Stomach (tissue), 9 donors: Measurements from ENCODE around the gene RANBP17. TPM values are rescaled to one million over a fixed set of nuclear protein-coding genes. Genes with fewer than 3 reads are reported as not detected.
"Not testable (repeated sequence)": the region's sequence is repeated elsewhere in the genome, so short reads cannot be mapped to it uniquely, and the experiment has no call there.

ENCODE experiments used
- DNase-seq, 2 donors: peaks; one replicate each; pipeline versions ENCODE4 v3.0.0 to v3.0.0-alpha.2; 2013 to 2019
- H3K27ac ChIP-seq, 5 donors: fragments of 200-600 bp in 4 of 5; sonication (generic) in 4 of 5; one replicate each; pipeline ENCODE4 v1.5.1; 2013 to 2019; ENCODE audit warnings: mild to moderate bottlenecking in 1 of 5, moderate library complexity in 1 of 5
- H3K27me3 ChIP-seq, 3 donors: fragments of 200-600 bp; sonication (generic); one replicate each; pipeline ENCODE4 v1.5.1; 2017 to 2019; ENCODE audit warnings: mixed run types in 1 of 3
- H3K36me3 ChIP-seq, 4 donors: fragments of 200-600 bp; sonication (generic); 1 replicate in 3 of 4; 2 replicates in 1 of 4; pipeline ENCODE4 v1.5.1; 2016 to 2019
- H3K4me1 ChIP-seq, 4 donors: fragments of 200-600 bp; sonication (generic); one replicate each; pipeline ENCODE4 v1.5.1; 2016 to 2019
- H3K4me3 ChIP-seq, 4 donors: fragments of 200-600 bp; sonication (generic) in 3 of 4; one replicate each; pipeline ENCODE4 v1.5.1; 2016 to 2019; ENCODE audit warnings: mild to moderate bottlenecking in 1 of 4
- H3K9me3 ChIP-seq, 4 donors: fragments of 200-600 bp; sonication (generic); one replicate each; pipeline ENCODE4 v1.5.1; 2016 to 2019
- EP300 ChIP-seq: sonication (generic); formaldehyde crosslinking; IDR thresholded peaks from one replicate; pipeline ENCODE4 v1.6.1; 2017; ENCODE audit warnings: antibody characterized with exemption
- POLR2A ChIP-seq, 4 donors: fragments of 450-650 bp; IDR thresholded peaks; one replicate each; pipeline ENCODE4 v1.6.1; 2016; ENCODE audit warnings: antibody characterized with exemption in 4 of 4, control low read depth in 2 of 4, mild to moderate bottlenecking in 1 of 4, moderate library complexity in 1 of 4
- POLR2AphosphoS5 ChIP-seq, 3 donors: sonication (generic); formaldehyde crosslinking; IDR thresholded peaks; one replicate each; pipeline ENCODE4 v1.6.1; 2016; ENCODE audit warnings: antibody characterized with exemption in 3 of 3
- WGBS, 5 donors: extraction: QIAGEN DNeasy Blood & Tissue Kit in 3 of 5; methylation state at CpG; one replicate each; pipeline versions ENCODE4 v1.1.5 to v1.1.7; 2013 to 2018; 5-methylcytosine and 5-hydroxymethylcytosine counted together
- intact Hi-C: fragments of 100-400 bp; cut with DNase I; formaldehyde crosslinking; loops from one replicate; pipeline ENCODE4 v1.15.1; 2023; ENCODE audit warnings: low total_unique reads
- polyA plus RNA-seq, 3 donors: library from polyadenylated mRNA; stranded (reverse); fragments of 200-250 nt; gene quantifications; one replicate each; pipeline ENCODE4 v1.2.3, GENCODE V29; 2013
- total RNA-seq, 5 donors: library from RNA; depleted of rRNA; stranded (reverse); fragments of >200 nt; gene quantifications; one replicate each; pipeline versions ENCODE4 v1.1.0 to v1.2.3, GENCODE V29; 2014 to 2016
- TF ChIP-seq, protein P1 (sequence below), 7 experiments: fragments of 450-650 bp in 4 of 7; fragments of 200-600 bp in 3 of 7; sonication (generic) in 3 of 7; IDR thresholded peaks; one replicate each; pipeline ENCODE4 v1.5.1; 2016 to 2019; ENCODE audit warnings: antibody characterized with exemption in 7 of 7, control low read depth in 2 of 7, mild to moderate bottlenecking in 1 of 7
- donor health status: healthy with polysubstance abuse.
- donor health status: Bipolar disorder and iron deficiency.
- donor health status: healthy.

RANBP17 gene
- total and polyA plus RNA-seq, 8 donors = 1.4 to 75.6 (median 10.5) TPM

DNA sequence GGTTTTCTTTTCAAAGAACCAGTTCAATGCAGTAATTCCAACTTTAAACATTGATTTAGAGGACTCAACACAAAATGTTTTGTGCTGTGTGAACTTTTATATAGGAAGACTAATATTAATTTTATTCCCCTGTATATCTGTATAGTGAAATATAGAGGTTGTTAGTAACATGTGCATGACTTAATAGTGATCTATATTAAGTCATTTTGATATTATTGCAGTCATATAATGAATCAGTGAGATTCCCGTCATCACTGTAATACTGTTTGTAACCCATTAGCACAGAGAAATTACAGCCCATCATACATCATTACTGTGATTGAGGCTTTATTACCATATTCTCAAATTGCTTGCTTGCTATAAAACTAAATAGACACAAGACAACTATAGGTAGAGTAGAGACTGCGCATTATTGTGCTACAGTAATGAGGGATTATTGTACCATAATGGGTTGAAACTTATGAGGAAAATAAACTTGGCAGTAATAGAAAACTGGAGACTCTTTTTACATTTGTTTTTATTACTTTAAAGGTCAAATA is 170.7 kb downstream of the RANBP17 start:
- Histone ChIP-seq H3K9me3 (no peaks in the 10 kb centered on the region), H3K4me1 (no peaks in the 10 kb centered on the region), H3K27me3 (no peaks in the 10 kb centered on the region), H3K4me3 (no peak overlapping the region), H3K36me3 (peaks cover 0 to 3% (median 0%) of the 10 kb centered on the region in 4 donors), H3K27ac (no peak overlapping the region)
- TF ChIP-seq POLR2AphosphoS5 (IDR thresholded peaks at IDR 0.05) (no peak), POLR2A (IDR thresholded peaks at IDR 0.05) (no peak), EP300 (no peak)
- TF ChIP-seq, protein P1, sequence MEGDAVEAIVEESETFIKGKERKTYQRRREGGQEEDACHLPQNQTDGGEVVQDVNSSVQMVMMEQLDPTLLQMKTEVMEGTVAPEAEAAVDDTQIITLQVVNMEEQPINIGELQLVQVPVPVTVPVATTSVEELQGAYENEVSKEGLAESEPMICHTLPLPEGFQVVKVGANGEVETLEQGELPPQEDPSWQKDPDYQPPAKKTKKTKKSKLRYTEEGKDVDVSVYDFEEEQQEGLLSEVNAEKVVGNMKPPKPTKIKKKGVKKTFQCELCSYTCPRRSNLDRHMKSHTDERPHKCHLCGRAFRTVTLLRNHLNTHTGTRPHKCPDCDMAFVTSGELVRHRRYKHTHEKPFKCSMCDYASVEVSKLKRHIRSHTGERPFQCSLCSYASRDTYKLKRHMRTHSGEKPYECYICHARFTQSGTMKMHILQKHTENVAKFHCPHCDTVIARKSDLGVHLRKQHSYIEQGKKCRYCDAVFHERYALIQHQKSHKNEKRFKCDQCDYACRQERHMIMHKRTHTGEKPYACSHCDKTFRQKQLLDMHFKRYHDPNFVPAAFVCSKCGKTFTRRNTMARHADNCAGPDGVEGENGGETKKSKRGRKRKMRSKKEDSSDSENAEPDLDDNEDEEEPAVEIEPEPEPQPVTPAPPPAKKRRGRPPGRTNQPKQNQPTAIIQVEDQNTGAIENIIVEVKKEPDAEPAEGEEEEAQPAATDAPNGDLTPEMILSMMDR (IDR thresholded peaks at IDR 0.05) = no peak
- intact Hi-C loops = no loop called here
- no peak for DNase-seq
- 92 to 96% (median 93%) methylated on average over 2 of the region's 2 CpGs for WGBS, 5 donors

DNA sequence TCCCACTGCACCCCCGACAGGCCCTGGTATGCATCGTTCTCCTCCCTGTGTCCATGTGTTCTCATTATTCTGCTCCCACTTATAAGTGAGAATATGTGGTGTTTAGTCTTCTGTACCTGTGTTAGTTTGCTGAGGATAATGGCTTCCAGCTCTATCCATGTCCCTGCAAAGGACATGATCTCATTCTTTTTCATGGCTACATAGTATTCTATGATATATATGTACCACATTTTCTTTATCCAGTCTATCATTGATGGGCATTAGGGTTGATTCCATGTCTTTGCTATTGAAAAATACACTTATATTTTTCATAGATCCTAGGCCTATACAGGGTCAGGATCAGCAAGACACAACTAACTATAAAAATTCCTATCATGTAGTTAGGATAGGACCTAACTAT is 180.1 kb downstream of the RANBP17 start:
- H3K27ac ChIP-seq, DNase-seq, H3K36me3 ChIP-seq, H3K27me3 ChIP-seq, intact Hi-C loops, H3K4me3 ChIP-seq, H3K9me3 ChIP-seq, H3K4me1 ChIP-seq: not testable (repeated sequence)
- WGBS, 5 donors = 92 to 100% (median 96%) methylated on average over 2 of the region's 2 CpGs

DNA sequence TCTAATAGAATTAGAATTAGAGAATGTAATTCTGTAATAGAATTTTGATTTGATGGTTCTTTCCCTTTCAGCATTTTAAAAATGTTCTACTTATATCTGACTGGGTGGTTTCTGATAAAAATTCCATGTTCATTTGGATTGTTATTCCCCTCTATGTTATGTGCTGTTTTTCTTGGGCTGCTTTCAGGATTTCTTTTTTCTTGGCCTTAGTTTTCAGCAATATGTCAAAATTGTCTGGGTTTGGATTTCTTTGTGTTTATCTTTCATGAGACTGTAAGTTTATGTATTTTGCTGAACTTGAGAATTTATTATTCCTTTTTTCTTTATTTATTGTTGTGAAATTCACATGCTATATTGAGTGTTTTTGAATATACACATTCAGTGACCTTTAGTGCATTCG is 189.1 kb downstream of the RANBP17 start:
- H3K27me3 ChIP-seq = no peaks in the 10 kb centered on the region
- no peaks in the 10 kb centered on the region for H3K4me1 ChIP-seq
- no peaks in the 10 kb centered on the region for H3K36me3 ChIP-seq
- peaks cover 0 to 20% (median 6%) of the 10 kb centered on the region in 4 donors for H3K9me3 ChIP-seq
- DNase-seq = peak in 1 of 2 donors; percentile 14
- no peak overlapping the region for H3K4me3 ChIP-seq
- WGBS, 5 donors = 88 to 96% (median 94%) methylated on average over 1 of the region's 1 CpG
- no peak overlapping the region for H3K27ac ChIP-seq
- TF ChIP-seq POLR2AphosphoS5 (IDR thresholded peaks at IDR 0.05) = no peak
- no peak for TF ChIP-seq POLR2A (IDR thresholded peaks at IDR 0.05)
- TF ChIP-seq, protein P1 (IDR thresholded peaks at IDR 0.05) = no peak
- no peak for TF ChIP-seq EP300
- intact Hi-C loops = no loop called here

DNA sequence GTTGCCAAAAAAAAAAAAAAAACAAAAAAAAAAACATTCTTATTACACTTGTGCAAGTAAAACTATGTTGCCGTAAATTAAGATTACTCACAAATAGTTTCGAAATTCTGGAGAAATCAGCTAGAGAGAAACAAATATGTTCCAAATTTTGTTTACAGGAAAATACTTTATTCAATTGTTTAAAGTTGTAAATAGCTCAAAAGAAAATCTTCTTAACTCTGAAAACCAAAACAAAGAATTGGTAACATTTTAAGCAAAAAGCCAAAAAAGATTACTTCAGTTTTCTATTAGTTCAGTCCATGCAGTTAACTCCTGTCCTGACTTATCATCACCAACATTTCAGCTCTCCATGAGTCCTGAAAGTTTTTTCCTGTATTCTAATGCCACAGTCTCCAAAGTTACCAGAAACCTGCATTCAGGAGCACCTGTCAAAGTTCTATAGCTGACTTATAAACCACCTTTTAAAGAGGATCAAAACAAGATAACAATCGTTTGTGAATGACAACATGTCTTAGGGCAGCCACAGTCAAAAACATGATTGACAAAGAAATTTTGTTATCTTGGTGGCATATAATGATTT is 194.1 kb downstream of the RANBP17 start:
- Histone ChIP-seq H3K36me3 (no peaks in the 10 kb centered on the region), H3K9me3 (peaks cover 0 to 23% (median 14%) of the 10 kb centered on the region in 4 donors), H3K4me3 (no peak overlapping the region), H3K27ac (no peak overlapping the region), H3K27me3 (no peaks in the 10 kb centered on the region), H3K4me1 (no peaks in the 10 kb centered on the region)
- no peak for DNase-seq
- TF ChIP-seq EP300 (no peak), POLR2A (IDR thresholded peaks at IDR 0.05) (no peak), POLR2AphosphoS5 (IDR thresholded peaks at IDR 0.05) (no peak)
- TF ChIP-seq, protein P1 (IDR thresholded peaks at IDR 0.05) = no peak
- intact Hi-C loops = no loop called here
- 85 to 94% (median 93%) methylated on average over 3 of the region's 3 CpGs for WGBS, 5 donors

DNA sequence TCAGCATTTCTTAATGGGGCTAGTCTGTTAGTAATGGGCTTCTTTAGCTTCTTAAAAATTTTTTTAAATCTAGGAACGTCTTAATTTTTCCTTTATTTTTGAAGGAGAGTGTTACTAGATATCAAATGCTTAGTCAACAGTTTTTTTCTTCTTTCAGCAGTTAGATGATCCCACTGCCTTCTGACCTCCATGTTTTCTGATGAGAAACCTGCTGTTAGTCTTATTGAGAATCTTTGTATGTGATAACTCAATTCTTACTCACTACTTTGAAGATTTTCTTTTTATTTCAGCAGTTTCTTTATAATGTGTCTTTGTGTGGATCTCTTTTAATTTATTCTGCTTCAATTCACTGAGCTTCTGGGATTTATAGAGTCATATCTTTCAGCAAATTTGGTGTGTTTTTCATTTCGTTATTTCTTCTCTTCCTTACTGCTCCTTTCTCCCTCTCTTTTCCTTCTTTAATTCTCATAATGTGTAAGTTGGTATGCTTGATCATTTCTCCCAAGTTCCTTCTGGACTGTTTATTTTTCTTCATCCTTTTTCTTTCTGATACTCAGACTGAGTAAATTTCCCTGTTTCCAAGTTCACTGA is 205.8 kb downstream of the RANBP17 start:
- intact Hi-C loops = no loop called here
- TF ChIP-seq, protein P1 (IDR thresholded peaks at IDR 0.05) = no peak
- TF ChIP-seq EP300 = no peak
- TF ChIP-seq POLR2A (IDR thresholded peaks at IDR 0.05) = no peak
- no peak for TF ChIP-seq POLR2AphosphoS5 (IDR thresholded peaks at IDR 0.05)
- Histone ChIP-seq H3K27me3 (no peaks in the 10 kb centered on the region), H3K4me3 (no peak overlapping the region), H3K36me3 (peaks cover 0 to 26% (median 0%) of the 10 kb centered on the region in 4 donors), H3K9me3 (peaks cover 0 to 59% (median 35%) of the 10 kb centered on the region in 4 donors), H3K4me1 (no peaks in the 10 kb centered on the region), H3K27ac (no peak overlapping the region)
- 82 to 92% (median 89%) methylated on average over 2 of the region's 2 CpGs for WGBS, 5 donors
- no peak for DNase-seq
